ENCODE measurements around the gene POLR1H.
"Not testable (repeated sequence)": the region's sequence is repeated elsewhere in the genome, so short reads cannot be mapped to it uniquely, and the experiment has no call there.

POLR1H gene

GRCh38 chr6:30061092-30061857, at the start of gene POLR1H:
Gene POLR1H (plus strand): TSS chr6:30061265. CDS start chr6:30061525, 260 bp downstream.
- CTCF ChIA-PET = interaction anchor here (0.6 to 1.6 kb wide), 2 partner anchors 8 to 42 kb away, joined by 4 to 5 read pairs; no protein-coding TSS in a partner anchor
- TF ChIP-seq, protein P1, sequence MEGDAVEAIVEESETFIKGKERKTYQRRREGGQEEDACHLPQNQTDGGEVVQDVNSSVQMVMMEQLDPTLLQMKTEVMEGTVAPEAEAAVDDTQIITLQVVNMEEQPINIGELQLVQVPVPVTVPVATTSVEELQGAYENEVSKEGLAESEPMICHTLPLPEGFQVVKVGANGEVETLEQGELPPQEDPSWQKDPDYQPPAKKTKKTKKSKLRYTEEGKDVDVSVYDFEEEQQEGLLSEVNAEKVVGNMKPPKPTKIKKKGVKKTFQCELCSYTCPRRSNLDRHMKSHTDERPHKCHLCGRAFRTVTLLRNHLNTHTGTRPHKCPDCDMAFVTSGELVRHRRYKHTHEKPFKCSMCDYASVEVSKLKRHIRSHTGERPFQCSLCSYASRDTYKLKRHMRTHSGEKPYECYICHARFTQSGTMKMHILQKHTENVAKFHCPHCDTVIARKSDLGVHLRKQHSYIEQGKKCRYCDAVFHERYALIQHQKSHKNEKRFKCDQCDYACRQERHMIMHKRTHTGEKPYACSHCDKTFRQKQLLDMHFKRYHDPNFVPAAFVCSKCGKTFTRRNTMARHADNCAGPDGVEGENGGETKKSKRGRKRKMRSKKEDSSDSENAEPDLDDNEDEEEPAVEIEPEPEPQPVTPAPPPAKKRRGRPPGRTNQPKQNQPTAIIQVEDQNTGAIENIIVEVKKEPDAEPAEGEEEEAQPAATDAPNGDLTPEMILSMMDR (conservative IDR thresholded peaks at IDR 0.05; ENCODE audit: low read depth) = no peak
- H3K27ac ChIP-seq = peak within 1 kb of the TSS; percentile 92
- POLR2A ChIA-PET (ENCODE audit: low non-redundant PET) = interaction anchor here (2.7 kb wide), 1 partner anchor 41 kb away, joined by 9 read pairs; no protein-coding TSS in a partner anchor
- peak; percentile 95 for DNase-seq (ENCODE audit: low spot score)

DNA sequence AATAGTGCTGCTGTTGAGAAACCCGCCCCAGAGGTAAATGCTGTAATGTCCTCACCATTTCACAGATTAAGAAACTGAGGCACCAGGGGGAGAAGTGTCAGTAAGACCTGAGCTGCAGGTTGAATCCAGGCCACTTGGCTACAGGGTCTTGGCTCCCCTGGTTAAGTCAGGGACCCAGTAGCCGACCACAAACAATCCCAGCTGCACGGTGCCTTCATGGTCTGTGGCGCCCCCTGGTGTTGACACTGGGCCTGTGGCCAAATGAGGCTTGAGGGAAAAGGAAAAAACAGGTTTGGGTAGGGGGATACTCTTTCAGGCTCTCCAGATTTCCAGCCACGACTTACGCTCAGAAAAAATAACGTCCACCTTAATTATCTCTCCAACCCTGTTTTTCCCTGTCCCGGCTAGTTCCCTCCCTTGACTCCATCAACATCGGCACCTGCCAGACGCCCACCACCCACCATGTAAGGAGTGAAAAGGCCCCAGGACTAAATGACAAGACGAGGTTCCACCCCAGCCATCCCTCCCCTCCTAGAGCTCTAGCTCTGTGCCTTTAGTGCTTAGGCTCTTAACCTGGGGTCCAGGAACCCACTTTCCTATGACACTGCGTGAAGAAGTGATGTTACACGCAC, 47.7 kb upstream of the POLR1H start:
- H3K27ac ChIP-seq = no peak overlapping the region
- DNase-seq (ENCODE audit: low spot score) = peak; percentile 11
- POLR2A ChIA-PET (ENCODE audit: low non-redundant PET) = no interaction called here
- CTCF ChIA-PET = interaction anchor here (0.6 to 1.7 kb wide), 8 partner anchors 10 to 215 kb away, joined by 3 to 6 read pairs (median 4); no protein-coding TSS in a partner anchor
- TF ChIP-seq, protein P1 (conservative IDR thresholded peaks at IDR 0.05; ENCODE audit: low read depth) = peak; percentile 61

DNA sequence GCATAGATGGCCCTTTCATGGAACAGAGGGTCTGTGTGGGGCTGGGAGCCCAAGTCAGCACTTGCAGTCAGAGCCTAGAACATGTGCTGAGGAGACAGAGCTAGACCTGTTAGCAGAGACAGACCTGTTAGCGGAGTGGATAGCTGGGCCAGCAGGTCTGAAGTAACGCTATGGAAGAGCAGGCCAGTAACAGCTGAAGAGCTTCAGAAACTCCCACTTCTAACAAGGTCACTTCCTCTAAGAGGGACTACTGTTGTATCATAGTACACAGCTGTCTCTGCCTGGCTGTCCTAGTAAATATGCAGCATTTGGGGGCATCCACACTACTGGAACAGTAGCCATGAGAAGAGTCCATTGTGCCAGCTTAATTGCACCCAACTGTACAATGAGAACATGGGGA, 41.2 kb upstream of the POLR1H start:
- no peak overlapping the region for H3K27ac ChIP-seq
- POLR2A ChIA-PET (ENCODE audit: low non-redundant PET) = no interaction called here
- no peak for DNase-seq (ENCODE audit: low spot score)
- TF ChIP-seq, protein P1 (conservative IDR thresholded peaks at IDR 0.05; ENCODE audit: low read depth) = no peak
- CTCF ChIA-PET = no interaction called here

DNA sequence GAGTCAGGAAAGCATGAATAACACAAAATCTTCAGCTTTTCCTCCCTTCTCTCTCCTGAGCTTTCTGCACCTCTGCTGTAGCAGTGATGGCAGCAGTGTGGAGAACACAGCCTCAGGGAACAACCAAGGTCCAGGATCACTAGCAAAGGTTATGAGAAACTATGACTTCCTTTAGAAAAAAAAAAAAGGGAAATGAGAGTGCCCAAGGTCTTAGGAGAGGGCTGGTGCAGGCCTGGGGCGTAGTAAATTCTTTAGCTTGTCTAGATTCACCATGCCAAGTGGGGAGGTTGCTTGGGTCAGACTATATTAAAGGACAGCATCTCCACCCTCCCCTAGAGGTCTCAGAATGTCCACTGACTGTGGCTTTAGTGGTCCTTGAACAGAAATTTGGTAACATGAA, 40.4 kb upstream of the POLR1H start:
- H3K27ac ChIP-seq = no peak overlapping the region
- ChIA-PET POLR2A (ENCODE audit: low non-redundant PET) (no interaction called here), CTCF (interaction anchor here (1.0 kb wide), 1 partner anchor 172 kb away, joined by 3 read pairs; no protein-coding TSS in a partner anchor)
- DNase-seq (ENCODE audit: low spot score) = no peak
- TF ChIP-seq, protein P1 (conservative IDR thresholded peaks at IDR 0.05; ENCODE audit: low read depth) = no peak

DNA sequence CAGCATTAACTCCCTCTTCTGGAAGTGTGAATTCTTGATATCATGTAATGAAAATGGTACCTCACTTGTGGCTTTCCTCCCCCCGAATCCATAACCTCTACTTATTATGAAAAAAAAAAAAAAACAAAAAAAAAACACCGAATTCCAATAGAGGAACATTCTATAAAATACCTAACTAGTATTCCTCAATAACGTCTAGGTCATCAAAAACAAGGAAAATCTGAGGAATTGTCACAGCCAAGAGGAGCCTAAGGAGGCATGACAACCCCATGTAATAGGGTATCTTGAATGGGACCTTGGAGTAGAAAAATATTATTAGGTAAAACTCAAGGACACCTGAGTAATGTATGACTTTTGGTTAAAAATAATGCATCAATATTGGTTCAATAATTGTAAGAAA, 38.9 kb upstream of the POLR1H start:
- TF ChIP-seq, protein P1 (conservative IDR thresholded peaks at IDR 0.05; ENCODE audit: low read depth) = no peak
- DNase-seq (ENCODE audit: low spot score) = no peak
- ChIA-PET CTCF (no interaction called here), POLR2A (ENCODE audit: low non-redundant PET) (no interaction called here)
- no peak overlapping the region for H3K27ac ChIP-seq

DNA sequence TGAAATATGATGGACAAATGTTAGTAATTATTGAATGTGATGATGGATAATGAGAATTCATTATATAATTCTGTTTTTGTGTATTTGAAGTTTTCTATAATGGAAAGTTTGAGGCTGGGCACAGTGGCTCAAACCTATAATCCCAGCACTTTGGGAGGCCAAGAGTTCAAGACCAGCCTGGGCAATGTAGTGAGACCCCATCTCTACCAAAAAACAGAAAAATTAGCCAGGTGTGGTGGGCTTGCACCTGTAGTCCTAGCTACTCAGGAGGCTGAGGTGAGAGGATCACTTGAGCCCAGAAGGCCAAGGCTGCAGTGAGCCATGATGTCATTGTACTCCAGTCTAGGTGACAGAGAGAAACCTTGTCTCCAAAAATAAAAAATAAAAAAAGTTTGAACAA, 38.4 kb upstream of the POLR1H start:
- DNase-seq (ENCODE audit: low spot score); H3K27ac ChIP-seq; CTCF ChIA-PET; POLR2A ChIA-PET (ENCODE audit: low non-redundant PET): not testable (repeated sequence)

DNA sequence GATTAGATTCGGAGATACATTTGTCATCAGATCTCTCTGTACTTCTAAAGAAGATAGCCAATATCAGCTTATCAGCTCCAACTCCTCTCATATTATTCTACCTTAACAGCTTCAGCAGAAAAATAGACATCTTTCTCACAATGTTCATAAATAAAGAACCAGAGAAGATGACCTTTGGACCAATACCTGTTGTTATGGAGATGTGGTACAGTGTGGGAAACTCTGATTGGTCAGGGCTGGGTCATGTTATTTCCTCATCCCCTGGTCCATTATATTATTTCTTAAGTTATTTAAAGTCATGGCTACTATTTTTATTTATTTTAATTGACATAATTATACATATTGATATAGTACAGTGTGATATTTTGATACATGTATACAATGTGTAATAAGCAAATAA, 35.9 kb upstream of the POLR1H start:
- POLR2A ChIA-PET (ENCODE audit: low non-redundant PET) = no interaction called here
- TF ChIP-seq, protein P1 (conservative IDR thresholded peaks at IDR 0.05; ENCODE audit: low read depth) = no peak
- no peak overlapping the region for H3K27ac ChIP-seq
- no peak for DNase-seq (ENCODE audit: low spot score)
- CTCF ChIA-PET = interaction anchor here (0.7 kb wide), 1 partner anchor 9 kb away, joined by 6 read pairs; no protein-coding TSS in a partner anchor

Measured in RWPE1 (cell line).